HepG2 (cell line): ENCODE measurements around the gene NEDD4.

Experiments
- CTCF ChIP-seq: sonication (generic); formaldehyde crosslinking; IDR thresholded peaks from 2 replicates; pipeline ENCODE4 v1.5.0; 2020; ENCODE audit warnings: mild to moderate bottlenecking, missing genetic modification reagents, moderate library complexity
- RFX5 ChIP-seq: IDR thresholded peaks from 2 replicates; pipeline ENCODE4 v1.6.1; 2011; ENCODE audit warnings: low read depth, low read length, improper control_type of control experiment

- TF ChIP-seq RFX5 = no peak
- TF ChIP-seq CTCF = no peak
These were observed 90.4 kb downstream of the NEDD4 start for GRCh38 chr15:55902981-55903380.
